Liver (tissue), 3 donors: ENCODE measurements around the gene C3orf20.
"Not testable (repeated sequence)": the region's sequence is repeated elsewhere in the genome, so short reads cannot be mapped to it uniquely, and the experiment has no call there.

Source experiments
- ATF3 ChIP-seq: IDR thresholded peaks from 2 replicates; pipeline ENCODE4 v1.6.1; 2016; ENCODE audit warnings: antibody characterized with exemption
- HNF4A ChIP-seq, 2 donors: conservative IDR thresholded peaks; 2 replicates each; pipeline ENCODE4 v1.6.1; 2016; ENCODE audit warnings: antibody characterized with exemption in 2 of 2, mild to moderate bottlenecking in 2 of 2
- HNF4G ChIP-seq: IDR thresholded peaks from 2 replicates; pipeline ENCODE4 v1.6.1; 2016; ENCODE audit warnings: antibody characterized with exemption
- SP1 ChIP-seq: IDR thresholded peaks from 2 replicates; pipeline ENCODE4 v1.6.1; 2018; ENCODE audit warnings: antibody characterized with exemption, mild to moderate bottlenecking
- TAF1 ChIP-seq: conservative IDR thresholded peaks from 2 replicates; pipeline ENCODE4 v1.6.1; 2016; ENCODE audit warnings: antibody characterized with exemption, mild to moderate bottlenecking
- YY1 ChIP-seq: IDR thresholded peaks from 2 replicates; pipeline ENCODE4 v1.6.1; 2016; ENCODE audit warnings: antibody characterized with exemption, mild to moderate bottlenecking
- TF ChIP-seq, protein P1 (sequence below): fragments of 150-350 bp; IDR thresholded peaks from 2 replicates; pipeline ENCODE4 v1.5.1; 2017; ENCODE audit warnings: improper control_type of control experiment, low read depth, low read length; ENCODE audit not compliant: missing input control
- TF ChIP-seq, protein P2 (sequence below): IDR thresholded peaks from 2 replicates; pipeline ENCODE4 v1.6.1; 2016; ENCODE audit warnings: antibody characterized with exemption, mild to moderate bottlenecking
- TF ChIP-seq, protein P3 (sequence below): IDR thresholded peaks from 2 replicates; pipeline ENCODE4 v1.6.1; 2016; ENCODE audit warnings: antibody characterized with exemption
- donor health status: healthy.
- donor health status: healthy.

- TF ChIP-seq ATF3; YY1; TAF1; HNF4A (conservative IDR thresholded peaks at IDR 0.05); SP1; HNF4G: not testable (repeated sequence)
- TF ChIP-seq, protein P1, sequence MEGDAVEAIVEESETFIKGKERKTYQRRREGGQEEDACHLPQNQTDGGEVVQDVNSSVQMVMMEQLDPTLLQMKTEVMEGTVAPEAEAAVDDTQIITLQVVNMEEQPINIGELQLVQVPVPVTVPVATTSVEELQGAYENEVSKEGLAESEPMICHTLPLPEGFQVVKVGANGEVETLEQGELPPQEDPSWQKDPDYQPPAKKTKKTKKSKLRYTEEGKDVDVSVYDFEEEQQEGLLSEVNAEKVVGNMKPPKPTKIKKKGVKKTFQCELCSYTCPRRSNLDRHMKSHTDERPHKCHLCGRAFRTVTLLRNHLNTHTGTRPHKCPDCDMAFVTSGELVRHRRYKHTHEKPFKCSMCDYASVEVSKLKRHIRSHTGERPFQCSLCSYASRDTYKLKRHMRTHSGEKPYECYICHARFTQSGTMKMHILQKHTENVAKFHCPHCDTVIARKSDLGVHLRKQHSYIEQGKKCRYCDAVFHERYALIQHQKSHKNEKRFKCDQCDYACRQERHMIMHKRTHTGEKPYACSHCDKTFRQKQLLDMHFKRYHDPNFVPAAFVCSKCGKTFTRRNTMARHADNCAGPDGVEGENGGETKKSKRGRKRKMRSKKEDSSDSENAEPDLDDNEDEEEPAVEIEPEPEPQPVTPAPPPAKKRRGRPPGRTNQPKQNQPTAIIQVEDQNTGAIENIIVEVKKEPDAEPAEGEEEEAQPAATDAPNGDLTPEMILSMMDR: not testable (repeated sequence)
- TF ChIP-seq, protein P2, sequence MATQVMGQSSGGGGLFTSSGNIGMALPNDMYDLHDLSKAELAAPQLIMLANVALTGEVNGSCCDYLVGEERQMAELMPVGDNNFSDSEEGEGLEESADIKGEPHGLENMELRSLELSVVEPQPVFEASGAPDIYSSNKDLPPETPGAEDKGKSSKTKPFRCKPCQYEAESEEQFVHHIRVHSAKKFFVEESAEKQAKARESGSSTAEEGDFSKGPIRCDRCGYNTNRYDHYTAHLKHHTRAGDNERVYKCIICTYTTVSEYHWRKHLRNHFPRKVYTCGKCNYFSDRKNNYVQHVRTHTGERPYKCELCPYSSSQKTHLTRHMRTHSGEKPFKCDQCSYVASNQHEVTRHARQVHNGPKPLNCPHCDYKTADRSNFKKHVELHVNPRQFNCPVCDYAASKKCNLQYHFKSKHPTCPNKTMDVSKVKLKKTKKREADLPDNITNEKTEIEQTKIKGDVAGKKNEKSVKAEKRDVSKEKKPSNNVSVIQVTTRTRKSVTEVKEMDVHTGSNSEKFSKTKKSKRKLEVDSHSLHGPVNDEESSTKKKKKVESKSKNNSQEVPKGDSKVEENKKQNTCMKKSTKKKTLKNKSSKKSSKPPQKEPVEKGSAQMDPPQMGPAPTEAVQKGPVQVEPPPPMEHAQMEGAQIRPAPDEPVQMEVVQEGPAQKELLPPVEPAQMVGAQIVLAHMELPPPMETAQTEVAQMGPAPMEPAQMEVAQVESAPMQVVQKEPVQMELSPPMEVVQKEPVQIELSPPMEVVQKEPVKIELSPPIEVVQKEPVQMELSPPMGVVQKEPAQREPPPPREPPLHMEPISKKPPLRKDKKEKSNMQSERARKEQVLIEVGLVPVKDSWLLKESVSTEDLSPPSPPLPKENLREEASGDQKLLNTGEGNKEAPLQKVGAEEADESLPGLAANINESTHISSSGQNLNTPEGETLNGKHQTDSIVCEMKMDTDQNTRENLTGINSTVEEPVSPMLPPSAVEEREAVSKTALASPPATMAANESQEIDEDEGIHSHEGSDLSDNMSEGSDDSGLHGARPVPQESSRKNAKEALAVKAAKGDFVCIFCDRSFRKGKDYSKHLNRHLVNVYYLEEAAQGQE: not testable (repeated sequence)
- TF ChIP-seq, protein P3, sequence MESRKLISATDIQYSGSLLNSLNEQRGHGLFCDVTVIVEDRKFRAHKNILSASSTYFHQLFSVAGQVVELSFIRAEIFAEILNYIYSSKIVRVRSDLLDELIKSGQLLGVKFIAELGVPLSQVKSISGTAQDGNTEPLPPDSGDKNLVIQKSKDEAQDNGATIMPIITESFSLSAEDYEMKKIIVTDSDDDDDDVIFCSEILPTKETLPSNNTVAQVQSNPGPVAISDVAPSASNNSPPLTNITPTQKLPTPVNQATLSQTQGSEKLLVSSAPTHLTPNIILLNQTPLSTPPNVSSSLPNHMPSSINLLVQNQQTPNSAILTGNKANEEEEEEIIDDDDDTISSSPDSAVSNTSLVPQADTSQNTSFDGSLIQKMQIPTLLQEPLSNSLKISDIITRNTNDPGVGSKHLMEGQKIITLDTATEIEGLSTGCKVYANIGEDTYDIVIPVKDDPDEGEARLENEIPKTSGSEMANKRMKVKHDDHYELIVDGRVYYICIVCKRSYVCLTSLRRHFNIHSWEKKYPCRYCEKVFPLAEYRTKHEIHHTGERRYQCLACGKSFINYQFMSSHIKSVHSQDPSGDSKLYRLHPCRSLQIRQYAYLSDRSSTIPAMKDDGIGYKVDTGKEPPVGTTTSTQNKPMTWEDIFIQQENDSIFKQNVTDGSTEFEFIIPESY: not testable (repeated sequence)
Measured at GRCh38 chr3:14809611-14810010, 134.7 kb downstream of the C3orf20 start.
